Measurements from ENCODE around the gene CHRNA9. TPM values are rescaled to one million over a fixed set of nuclear protein-coding genes. Genes with fewer than 3 reads are reported as not detected.

Gene CHRNA9
- total and polyA plus RNA-seq, 2 of the 4 experiments (the other 2 are of a cell fraction) = not detected

GRCh38 chr4:40321574-40322275 is 13.4 kb upstream of the CHRNA9 start:
- peak; percentile 78; the same call in 1 of the 2 replicates for TF ChIP-seq BHLHE40 (IDR thresholded peaks at IDR 0.05; ENCODE audit: low read depth, low read length)
- no peak for TF ChIP-seq CHD1 (IDR thresholded peaks at IDR 0.05; ENCODE audit: low read depth, low read length)
- no peak for TF ChIP-seq MAFK (IDR thresholded peaks at IDR 0.05; ENCODE audit: low read depth, low read length)
- TF ChIP-seq CEBPB (IDR thresholded peaks at IDR 0.05; ENCODE audit: low read depth, low read length) = peak; percentile 74
- Histone ChIP-seq H3K9ac (ENCODE audit: low read depth, low read length) (no peak overlapping the region), H4K8ac (ENCODE audit: low read depth in 2 of 2, low read length in 2 of 2) (peak overlapping the region in 1 of 2 experiments; percentile 70; a peak in 2 of 4 replicates), H3K4me1 (ENCODE audit: control insufficient read depth, insufficient read depth, low read length) (peaks cover 6% of the 10 kb centered on the region), H4K91ac (ENCODE audit: insufficient read depth, low read depth, low read length) (peak overlapping the region; percentile 13; the same call in 1 of the 2 replicates), H3K4ac (ENCODE audit: low read depth, low read length) (peak overlapping the region; percentile 60), H2BK15ac (ENCODE audit: low read depth, low read length) (peak overlapping the region; percentile 63; the same call in 2 of the 3 replicates), H3K27ac (ENCODE audit: insufficient read depth, low read length) (peak overlapping the region; percentile 80; the same call in 1 of the 2 replicates), H3K9me3 (ENCODE audit: control insufficient read depth, insufficient read depth, low read length) (no peaks in the 10 kb centered on the region), H4K5ac (ENCODE audit: low read depth, low read length) (peak overlapping the region; percentile 30; the same call in 1 of the 2 replicates), H2BK120ac (ENCODE audit: low read depth, low read length) (peak overlapping the region; percentile 67; the same call in 1 of the 2 replicates), H3K14ac (replicated peaks; ENCODE audit: low read depth, low read length) (peak overlapping the region; percentile 44), H3K36me3 (ENCODE audit: control insufficient read depth, insufficient read depth, low read length) (no peaks in the 10 kb centered on the region), H3K23ac (ENCODE audit: low read depth, low read length) (peak overlapping the region; percentile 18; the same call in 1 of the 2 replicates), H2AFZ (replicated peaks; ENCODE audit: low read length, poor library complexity) (peak overlapping the region; percentile 37), H3K4me2 (ENCODE audit: low read depth, low read length) (peak overlapping the region; percentile 51), H2AK5ac (ENCODE audit: low read depth, low read length) (peak overlapping the region; percentile 83), H3K79me1 (ENCODE audit: low read depth in 1 of 2, low read length in 2 of 2) (no peaks in the 10 kb centered on the region), H3K27me3 (ENCODE audit: control insufficient read depth, insufficient read depth, low read length) (no peaks in the 10 kb centered on the region), H3K4me3 (ENCODE audit: insufficient read depth, low read depth, low read length) (no peak overlapping the region), H2BK20ac (ENCODE audit: low read depth, low read length) (peak overlapping the region; percentile 82; the same call in 1 of the 2 replicates), H2AK9ac (replicated peaks; ENCODE audit: low read depth, low read length, poor library complexity) (no peak overlapping the region), H3K18ac (ENCODE audit: low read depth, low read length) (peak overlapping the region; percentile 59), H4K20me1 (ENCODE audit: insufficient read depth, low read length) (peaks cover 4% of the 10 kb centered on the region; the same call in 1 of the 2 replicates), H2BK5ac (ENCODE audit: low read depth, low read length, poor library complexity, severe bottlenecking) (peak overlapping the region; percentile 48), H3K9me1 (ENCODE audit: insufficient read depth, low read length) (peaks cover 11% of the 10 kb centered on the region), H3K56ac (ENCODE audit: extremely low read depth, insufficient read depth, low read length) (no peak overlapping the region)
- POLR2A ChIA-PET (ENCODE audit: unreplicated experiment) = no interaction called here
- peak; percentile 79 for DNase-seq
- in situ Hi-C loops (cut with MboI; ENCODE audit: low sequenced_read_pairs) (loop anchor here (25.0 kb wide), 2 partner anchors 259 to 634 kb away; partner anchors contain the start of genes N4BP2 and UBE2K), dilution Hi-C loops (cut with HindIII; ENCODE audit: low sequenced_read_pairs, unreplicated experiment) (no loop called here), intact Hi-C loops (cut with micrococcal nuclease) (loop anchor here (5.0 kb wide), 1 partner anchor 306 kb away; the partner anchor contains the start of gene RBM47)
- ATAC-seq (ENCODE audit: low read depth) = peak; percentile 73
- CTCF ChIA-PET = interaction anchor here (0.9 to 1.1 kb wide), 2 partner anchors 12 to 265 kb away, joined by 3 read pairs; partner anchors contain the start of gene N4BP2
- no TSS peak for BruUV-seq (replicated peaks)
- WGBS, 2 experiments (ENCODE audit: extremely low coverage in 2 of 2, insufficient read length in 1 of 2) = no CpG with 5 or more reads among the region's 7 CpGs

All from IMR-90 (cell line).